WTC11 (cell line): ENCODE measurements around the gene TKTL1. TPM values are rescaled to one million over a fixed set of nuclear protein-coding genes. Genes with fewer than 3 reads are reported as not detected.

Source experiments
- ATAC-seq: fragments of 200-7000 bp; cut with Tn5 transposase; 2 replicates; pipeline ENCODE4 v1.10.0; 2021; ENCODE audit warnings: mild to moderate bottlenecking, moderate library complexity
- CTCF ChIA-PET: fragments of 300-600 bp; sonication (Branson Sonifier 250); formaldehyde crosslinking; loops from one replicate; lab custom pipeline; 2021; ENCODE audit warnings: antibody characterized with exemption; lab: Charles Lee
- POLR2A ChIA-PET: fragments of 350-600 bp; sonication (Branson Sonifier 250); formaldehyde crosslinking; loops from one replicate; lab custom pipeline; 2021; ENCODE audit warnings: antibody characterized with exemption; lab: Charles Lee
- DNase-seq: peaks from one replicate; pipeline ENCODE4 v3.0.0; 2021; ENCODE audit warnings: low spot score
- H3K27ac Mint-ChIP-seq: 2 replicates; pipeline ENCODE4 v1.8.0; 2021; ENCODE audit warnings: mixed read lengths
- H3K27me3 Mint-ChIP-seq: 2 replicates; pipeline ENCODE4 v1.8.0; 2021; ENCODE audit warnings: low read depth, mild to moderate bottlenecking, moderate library complexity, mixed read lengths
- H3K36me3 Mint-ChIP-seq: 2 replicates; pipeline ENCODE4 v1.8.0; 2021; ENCODE audit warnings: mixed read lengths
- H3K4me1 Mint-ChIP-seq: 2 replicates; pipeline ENCODE4 v1.8.0; 2022; ENCODE audit warnings: mixed read lengths
- H3K4me3 Mint-ChIP-seq: 2 replicates; pipeline ENCODE4 v1.8.0; 2021; ENCODE audit warnings: mild to moderate bottlenecking, moderate library complexity, mixed read lengths
- H3K9me3 Mint-ChIP-seq: 2 replicates; pipeline ENCODE4 v1.8.0; 2021; ENCODE audit warnings: mixed read lengths
- AR ChIP-seq: fragments of 250-450 bp; sonication (Bioruptor Pico); IDR thresholded peaks from 2 replicates; pipeline ENCODE4 v1.9.0; 2021; ENCODE audit warnings: mild to moderate bottlenecking
- ATF1 ChIP-seq: sonication (generic); formaldehyde crosslinking; IDR thresholded peaks from 2 replicates; pipeline ENCODE4 v1.8.1; 2023; ENCODE audit warnings: mild to moderate bottlenecking, moderate library complexity, missing genetic modification reagents
- CBFB ChIP-seq: sonication (generic); formaldehyde crosslinking; IDR thresholded peaks from 2 replicates; pipeline ENCODE4 v1.8.1; 2022; ENCODE audit warnings: mild to moderate bottlenecking, low read depth, missing genetic modification reagents
- CTCF ChIP-seq: fragments of 200-600 bp; IDR thresholded peaks from 2 replicates; pipeline ENCODE4 v1.8.0; 2022; ENCODE audit warnings: antibody characterized with exemption
- E2F5 ChIP-seq: sonication (generic); formaldehyde crosslinking; IDR thresholded peaks from 2 replicates; pipeline ENCODE4 v1.8.1; 2022; ENCODE audit warnings: mild to moderate bottlenecking, moderate library complexity, missing genetic modification reagents
- EMX1 ChIP-seq: fragments of 250-450 bp; sonication (Bioruptor Pico); IDR thresholded peaks from 2 replicates; pipeline ENCODE4 v1.8.0; 2021; ENCODE audit warnings: mild to moderate bottlenecking
- FOXK1 ChIP-seq: sonication (generic); formaldehyde crosslinking; IDR thresholded peaks from 2 replicates; pipeline ENCODE4 v1.8.0; 2022; ENCODE audit warnings: mild to moderate bottlenecking, moderate library complexity, missing genetic modification reagents
- FOXP4 ChIP-seq: sonication (generic); formaldehyde crosslinking; IDR thresholded peaks from 2 replicates; pipeline ENCODE4 v1.8.0; 2022; ENCODE audit warnings: mild to moderate bottlenecking, missing genetic modification reagents
- IRF2 ChIP-seq: sonication (generic); formaldehyde crosslinking; IDR thresholded peaks from 2 replicates; pipeline ENCODE4 v1.8.0; 2022; ENCODE audit warnings: low read depth, missing genetic modification reagents, borderline replicate concordance
- MAX ChIP-seq: sonication (generic); formaldehyde crosslinking; IDR thresholded peaks from 2 replicates; pipeline ENCODE4 v1.8.0; 2022; ENCODE audit warnings: mild to moderate bottlenecking, missing genetic modification reagents
- MLX ChIP-seq: sonication (generic); formaldehyde crosslinking; IDR thresholded peaks from 2 replicates; pipeline ENCODE4 v1.8.1; 2023; ENCODE audit warnings: mild to moderate bottlenecking, missing genetic modification reagents, moderate library complexity
- PREB ChIP-seq: sonication (generic); formaldehyde crosslinking; IDR thresholded peaks from 2 replicates; pipeline ENCODE4 v1.8.1; 2022; ENCODE audit warnings: mild to moderate bottlenecking, missing genetic modification reagents, moderate library complexity, borderline replicate concordance
- TP53 ChIP-seq: sonication (generic); formaldehyde crosslinking; IDR thresholded peaks from 2 replicates; pipeline ENCODE4 v1.8.1; 2023; ENCODE audit warnings: mild to moderate bottlenecking, missing genetic modification reagents
- ZBTB21 ChIP-seq: sonication (generic); formaldehyde crosslinking; IDR thresholded peaks from 2 replicates; pipeline ENCODE4 v1.8.1; 2023; ENCODE audit warnings: mild to moderate bottlenecking, missing genetic modification reagents, borderline replicate concordance
- ZNF232 ChIP-seq: sonication (generic); formaldehyde crosslinking; IDR thresholded peaks from 2 replicates; pipeline ENCODE4 v1.8.0; 2022; ENCODE audit warnings: mild to moderate bottlenecking, missing genetic modification reagents
- ZNF263 ChIP-seq: sonication (generic); formaldehyde crosslinking; IDR thresholded peaks from 2 replicates; pipeline ENCODE4 v1.8.1; 2022; ENCODE audit warnings: low read depth, mild to moderate bottlenecking, moderate library complexity, missing genetic modification reagents
- ZNF396 ChIP-seq: fragments of 250-450 bp; sonication (Bioruptor Pico); IDR thresholded peaks from 2 replicates; pipeline ENCODE4 v1.8.0; 2021; ENCODE audit warnings: mild to moderate bottlenecking, moderate library complexity, borderline replicate concordance
- ZNF512 ChIP-seq: sonication (generic); formaldehyde crosslinking; IDR thresholded peaks from 2 replicates; pipeline ENCODE4 v1.8.1; 2022; ENCODE audit warnings: missing genetic modification reagents, borderline replicate concordance
- ZNF671 ChIP-seq: fragments of 250-450 bp; sonication (Bioruptor Pico); IDR thresholded peaks from 2 replicates; pipeline ENCODE4 v1.8.0; 2021; ENCODE audit warnings: mild to moderate bottlenecking
- total RNA-seq: library from RNA; stranded (reverse); gene quantifications from 3 replicates; pipeline ENCODE4 v1.2.3, GENCODE V29; 2021

TKTL1 gene
- total RNA-seq, 1 experiment from 2014 or later = 0.46 TPM

GRCh38 chrX:154323537-154323936, 27.9 kb downstream of the TKTL1 start:
- Mint-ChIP-seq H3K27me3 (no peaks in the 10 kb centered on the region), H3K36me3 (no peaks in the 10 kb centered on the region), H3K4me3 (no peak overlapping the region), H3K9me3 (no peaks in the 10 kb centered on the region), H3K27ac (no peak overlapping the region)
- POLR2A ChIA-PET = no interaction called here
- CTCF ChIA-PET = interaction anchor here (1.9 kb wide), 1 partner anchor 15 kb away, joined by 9 read pairs; no protein-coding TSS in a partner anchor
- no peak for DNase-seq
- TF ChIP-seq FOXK1 (CRISPR knock-in tag) (no peak), AR (CRISPR knock-in tag) (no peak), ATF1 (CRISPR knock-in tag) (no peak), ZNF396 (CRISPR knock-in tag) (no peak), PREB (CRISPR knock-in tag) (no peak), ZNF512 (CRISPR knock-in tag) (no peak), EMX1 (CRISPR knock-in tag) (no peak), FOXP4 (CRISPR knock-in tag) (no peak), IRF2 (no peak), ZNF671 (CRISPR knock-in tag) (no peak), MLX (CRISPR knock-in tag) (no peak), MAX (CRISPR knock-in tag) (no peak), ZNF232 (no peak), CTCF (no peak), ZNF263 (CRISPR knock-in tag) (no peak)
- TF ChIP-seq, all 79 proteins: peak for 0
- H3K4me1 Mint-ChIP-seq = no peaks in the 10 kb centered on the region
- ATAC-seq = no peak

- no peaks in the 10 kb centered on the region for H3K4me1 Mint-ChIP-seq
- H3K4me3 Mint-ChIP-seq = no peak overlapping the region
- ChIA-PET POLR2A (no interaction called here), CTCF (no interaction called here)
- H3K9me3 Mint-ChIP-seq = no peaks in the 10 kb centered on the region
- TF ChIP-seq TP53 (CRISPR knock-in tag) (no peak), ZNF671 (CRISPR knock-in tag) (no peak), CBFB (CRISPR knock-in tag) (no peak), E2F5 (CRISPR knock-in tag) (no peak), ZBTB21 (CRISPR knock-in tag) (no peak)
- no peak overlapping the region for H3K27ac Mint-ChIP-seq
- no peaks in the 10 kb centered on the region for H3K27me3 Mint-ChIP-seq
- no peak for ATAC-seq
- DNase-seq = no peak
- H3K36me3 Mint-ChIP-seq = no peaks in the 10 kb centered on the region
Measured at GRCh38 chrX:154325541-154325940, 29.9 kb downstream of the TKTL1 start.
